ENCODE data around the gene APOBEC3B.

- TF ChIP-seq, protein P1, sequence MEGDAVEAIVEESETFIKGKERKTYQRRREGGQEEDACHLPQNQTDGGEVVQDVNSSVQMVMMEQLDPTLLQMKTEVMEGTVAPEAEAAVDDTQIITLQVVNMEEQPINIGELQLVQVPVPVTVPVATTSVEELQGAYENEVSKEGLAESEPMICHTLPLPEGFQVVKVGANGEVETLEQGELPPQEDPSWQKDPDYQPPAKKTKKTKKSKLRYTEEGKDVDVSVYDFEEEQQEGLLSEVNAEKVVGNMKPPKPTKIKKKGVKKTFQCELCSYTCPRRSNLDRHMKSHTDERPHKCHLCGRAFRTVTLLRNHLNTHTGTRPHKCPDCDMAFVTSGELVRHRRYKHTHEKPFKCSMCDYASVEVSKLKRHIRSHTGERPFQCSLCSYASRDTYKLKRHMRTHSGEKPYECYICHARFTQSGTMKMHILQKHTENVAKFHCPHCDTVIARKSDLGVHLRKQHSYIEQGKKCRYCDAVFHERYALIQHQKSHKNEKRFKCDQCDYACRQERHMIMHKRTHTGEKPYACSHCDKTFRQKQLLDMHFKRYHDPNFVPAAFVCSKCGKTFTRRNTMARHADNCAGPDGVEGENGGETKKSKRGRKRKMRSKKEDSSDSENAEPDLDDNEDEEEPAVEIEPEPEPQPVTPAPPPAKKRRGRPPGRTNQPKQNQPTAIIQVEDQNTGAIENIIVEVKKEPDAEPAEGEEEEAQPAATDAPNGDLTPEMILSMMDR (IDR thresholded peaks at IDR 0.05; ENCODE audit: low read length): no peak
- no peak for TF ChIP-seq EZH2 (IDR thresholded peaks at IDR 0.05; ENCODE audit: borderline replicate concordance, low read length)
Observed at GRCh38 chr22:38964989-38965388, 17.2 kb upstream of the APOBEC3B start.

Measured in OCI-LY1 (cell line).